ENCODE results near the gene SEMA3B. TPM values are rescaled to one million over a fixed set of nuclear protein-coding genes. Genes with fewer than 3 reads are reported as not detected.
"Not testable (repeated sequence)": the region's sequence is repeated elsewhere in the genome, so short reads cannot be mapped to it uniquely, and the experiment has no call there.

SEMA3B gene
- total and polyA plus RNA-seq, 12 donors, result 14.9 to 46.7 (median 21.9) TPM

- no peak for TF ChIP-seq CTCF (IDR thresholded peaks at IDR 0.05)
- DNase-seq, result no peak
- WGBS, 2 donors, result 87 to 88% methylated on average over 8 of the region's 8 CpGs
- Histone ChIP-seq H3K27me3 (peaks cover 0 to 33% (median 6%) of the 10 kb centered on the region in 7 donors), H3K4me3 (peak overlapping the region in 4 of 10 donors; percentile 8 to 71 (median 54)), H3K27ac (peak overlapping the region in 6 of 10 donors; percentile 45 to 98 (median 95)), H3K9me3 (no peaks in the 10 kb centered on the region), H3K36me3 (no peaks in the 10 kb centered on the region), H3K4me1 (peaks cover 13 to 77% (median 59%) of the 10 kb centered on the region in 9 donors)
- no peak for ATAC-seq
- intact Hi-C loops (cut with DNase I), result loop anchor here in 5 of 10 donors (2.0 to 10.0 kb wide), 8 partner anchors 41 to 148 kb away; partner anchors contain the start of genes HYAL2 (in 2 of the 5), GNAT1 (in 1 of the 5) and TUSC2 (in 1 of the 5)
Observed at GRCh38 chr3:50269977-50270413, 1.0 kb downstream of the SEMA3B start.

GRCh38 chr3:50270422-50271224, 1.7 kb downstream of the SEMA3B start:
- peaks cover 8 to 76% (median 55%) of the 10 kb centered on the region in 9 donors for H3K4me1 ChIP-seq
- WGBS, 2 donors, result 84 to 85% methylated on average over 19 of the region's 19 CpGs
- DNase-seq (peak in 1 of 2 donors; percentile 21), ATAC-seq (no peak)
- intact Hi-C loops (cut with DNase I), result loop anchor here in 5 of 10 donors (1.0 to 10.0 kb wide), 8 partner anchors 42 to 148 kb away; partner anchors contain the start of genes GNAT1 (in 1 of the 5) and HYAL2 (in 1 of the 5)
- no peaks in the 10 kb centered on the region for H3K9me3 ChIP-seq
- no peak for TF ChIP-seq CTCF (IDR thresholded peaks at IDR 0.05)
- peak overlapping the region in 3 of 10 donors; percentile 81 to 96 (median 94) for H3K27ac ChIP-seq
- H3K27me3 ChIP-seq, result peaks cover 0 to 39% (median 10%) of the 10 kb centered on the region in 7 donors
- H3K4me3 ChIP-seq, result no peak overlapping the region
- no peaks in the 10 kb centered on the region for H3K36me3 ChIP-seq

- peaks cover 0 to 47% (median 10%) of the 10 kb centered on the region in 7 donors for H3K27me3 ChIP-seq
- H3K9me3 ChIP-seq, result no peaks in the 10 kb centered on the region
- H3K27ac ChIP-seq, result no peak overlapping the region
- peaks cover 5 to 68% (median 52%) of the 10 kb centered on the region in 9 donors for H3K4me1 ChIP-seq
- intact Hi-C loops (cut with DNase I), result loop anchor here in 5 of 10 donors (1.0 to 10.0 kb wide), 8 partner anchors 43 to 149 kb away; partner anchors contain the start of genes GNAT1 (in 1 of the 5) and HYAL2 (in 1 of the 5)
- no peak for ATAC-seq
- DNase-seq, result no peak
- no peak for TF ChIP-seq CTCF (IDR thresholded peaks at IDR 0.05)
- no peak overlapping the region for H3K4me3 ChIP-seq
- peaks cover 0 to 4% (median 0%) of the 10 kb centered on the region in 9 donors for H3K36me3 ChIP-seq
- WGBS, 2 donors, result 76 to 87% methylated on average over 10 of the region's 10 CpGs
Observed at GRCh38 chr3:50271314-50271936, 2.5 kb downstream of the SEMA3B start.

- not testable (repeated sequence) for H3K9me3 ChIP-seq, H3K27ac ChIP-seq, DNase-seq, H3K36me3 ChIP-seq, ATAC-seq
- intact Hi-C loops (cut with DNase I), result loop anchor here (2.0 to 10.0 kb wide), 10 partner anchors 45 to 154 kb away; partner anchors contain the start of genes GNAT1 (in 1 of the 10) and HYAL2 (in 1 of the 10)
- Histone ChIP-seq H3K27me3 (peaks cover 0 to 48% (median 10%) of the 10 kb centered on the region in 7 donors), H3K4me1 (peaks cover 2 to 60% (median 46%) of the 10 kb centered on the region in 9 donors), H3K4me3 (peak overlapping the region in 1 of 10 donors; percentile 45)
- WGBS, 2 donors, result 70 to 73% methylated on average over 10 of the region's 10 CpGs
Observed at GRCh38 chr3:50272538-50272910, 3.6 kb downstream of the SEMA3B start.

Measured in heart right ventricle (tissue), 16 donors.